ENCODE data around the gene SYNGAP1. TPM values are rescaled to one million over a fixed set of nuclear protein-coding genes. Genes with fewer than 3 reads are reported as not detected.

The SYNGAP1 gene
- total and polyA plus RNA-seq, 2 of the 8 experiments (the other 6 are each of a cell fraction or from before 2014, with no cell fraction given): 31.0 to 101 TPM

DNA sequence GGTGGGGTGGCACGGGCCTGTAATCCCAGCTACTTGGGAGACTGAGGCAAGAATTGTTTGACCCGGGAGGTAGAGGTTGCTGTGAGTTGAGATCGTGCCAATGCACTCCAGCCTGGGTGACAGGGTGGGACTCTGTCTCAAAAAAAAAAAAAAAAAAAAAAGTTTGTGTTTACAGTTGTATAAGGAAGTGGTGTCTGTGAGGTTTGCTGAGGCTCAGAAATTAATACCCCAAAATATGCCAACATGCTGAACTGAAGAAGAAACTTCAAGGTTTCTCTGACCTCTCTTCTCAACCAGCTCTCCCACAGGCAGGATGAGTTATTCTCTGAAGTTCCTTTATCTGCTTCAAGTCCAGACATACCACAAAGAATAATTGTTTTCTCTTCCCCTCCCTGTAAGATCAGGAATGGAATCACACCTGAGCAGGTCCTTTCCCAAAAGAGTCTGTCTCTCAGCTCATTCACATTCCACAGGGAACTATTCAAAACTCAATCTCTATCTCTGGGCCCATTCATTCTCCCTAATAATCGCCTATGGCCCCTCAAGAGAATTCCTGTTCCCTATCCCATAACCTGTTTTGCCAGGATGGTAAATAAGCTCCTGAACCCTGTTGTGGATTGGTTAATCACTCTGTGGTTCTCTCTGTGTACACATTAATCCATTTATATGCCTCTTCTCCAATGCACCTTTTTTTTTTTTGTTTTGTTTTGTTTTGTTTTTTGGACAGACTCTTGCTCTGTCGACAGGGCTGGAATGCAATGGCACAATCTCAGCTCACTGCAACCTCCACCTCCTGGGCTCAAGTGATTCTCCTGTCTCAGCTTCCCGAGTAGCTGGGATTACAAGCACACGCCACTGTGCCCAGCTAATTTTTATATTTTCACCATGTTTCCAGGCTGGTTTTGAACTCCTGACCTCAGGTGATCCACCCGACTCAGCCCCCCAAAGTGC lies 45.6 kb upstream of the SYNGAP1 start (continued):
- no peak for TF ChIP-seq ATF2 (IDR thresholded peaks at IDR 0.05; ENCODE audit: low read length)
